GM04503 (cell line): ENCODE data around the gene FBXL12.
"Not testable (repeated sequence)": the region's sequence is repeated elsewhere in the genome, so short reads cannot be mapped to it uniquely, and the experiment has no call there.

Source experiments
- DNase-seq: peaks from one replicate; pipeline ENCODE4 v3.0.0-alpha.2; 2012; ENCODE audit warnings: low read depth

Gene FBXL12

GRCh38 chr19:9818734-9819595 is at the start of gene FBXL12:
FBXL12 (minus strand) TSS chr19:9819079; CDS start chr19:9818813, 266 bp downstream.
- DNase-seq: peak; percentile 92

- no peak for DNase-seq
Observed at GRCh38 chr19:9865732-9866501, 47.0 kb upstream of the FBXL12 start.

GRCh38 chr19:9863759-9864158 is 44.9 kb upstream of the FBXL12 start:
- no peak for DNase-seq

GRCh38 chr19:9862938-9863337 is 44.1 kb upstream of the FBXL12 start:
- DNase-seq: no peak

GRCh38 chr19:9861503-9861902 is 42.6 kb upstream of the FBXL12 start:
- no peak for DNase-seq

GRCh38 chr19:9860407-9860806 is 41.5 kb upstream of the FBXL12 start:
- DNase-seq: no peak

- no peak for DNase-seq
Observed at GRCh38 chr19:9858766-9859165, 39.9 kb upstream of the FBXL12 start.

GRCh38 chr19:9857920-9858746 is 39.3 kb upstream of the FBXL12 start:
- no peak for DNase-seq

GRCh38 chr19:9857076-9857721 is 38.3 kb upstream of the FBXL12 start:
- DNase-seq: no peak

GRCh38 chr19:9856609-9857008 is 37.7 kb upstream of the FBXL12 start:
- DNase-seq: no peak

- no peak for DNase-seq
Observed at GRCh38 chr19:9854282-9854846, 35.5 kb upstream of the FBXL12 start.

- DNase-seq: no peak
Observed at GRCh38 chr19:9850235-9850959, 31.5 kb upstream of the FBXL12 start.

- DNase-seq: no peak
Observed at GRCh38 chr19:9849791-9850190, 30.9 kb upstream of the FBXL12 start.

GRCh38 chr19:9848762-9849161 is 29.9 kb upstream of the FBXL12 start:
- no peak for DNase-seq

- no peak for DNase-seq
Observed at GRCh38 chr19:9848060-9848459, 29.2 kb upstream of the FBXL12 start.

- peak; percentile 73 for DNase-seq
Observed at GRCh38 chr19:9847087-9847671, 28.3 kb upstream of the FBXL12 start.

GRCh38 chr19:9843626-9844273 is 24.9 kb upstream of the FBXL12 start:
- DNase-seq: not testable (repeated sequence)

GRCh38 chr19:9842834-9843625 is 24.2 kb upstream of the FBXL12 start:
- DNase-seq: no peak

- no peak for DNase-seq
Observed at GRCh38 chr19:9839415-9839814, 20.5 kb upstream of the FBXL12 start.
